HepG2 (cell line): Measurements from ENCODE around the gene GSTA5. TPM values are rescaled to one million over a fixed set of nuclear protein-coding genes. Genes with fewer than 3 reads are reported as not detected.
A peak's percentile ranks its signal among the peaks of the same experiment; 100 is the strongest.

Experiments used
- ADNP ChIP-seq: sonication (generic); formaldehyde crosslinking; IDR thresholded peaks from 2 replicates; pipeline ENCODE4 v1.4.0; 2020; ENCODE audit warnings: missing genetic modification reagents
- CHD4 ChIP-seq: fragments of 200-600 bp; sonication (generic); IDR thresholded peaks from 2 replicates; pipeline ENCODE4 v1.7.0; 2017; ENCODE audit warnings: mild to moderate bottlenecking, low read length, borderline replicate concordance
- ESRRA ChIP-seq: sonication (generic); formaldehyde crosslinking; IDR thresholded peaks from 2 replicates; pipeline ENCODE4 v1.5.1; 2020; ENCODE audit warnings: mild to moderate bottlenecking, low read depth, missing genetic modification reagents
- ETV5 ChIP-seq: IDR thresholded peaks from 2 replicates; pipeline ENCODE4 v1.6.1; 2018; ENCODE audit warnings: missing biosample characterization, missing genetic modification reagents, inconsistent platforms, borderline replicate concordance
- KAT8 ChIP-seq: IDR thresholded peaks from 2 replicates; pipeline ENCODE4 v1.6.1; 2016; ENCODE audit warnings: missing genetic modification reagents, missing compliant biosample characterization
- KLF16 ChIP-seq, 2 experiments: sonication (generic) in 1 of 2; formaldehyde crosslinking in 1 of 2; IDR thresholded peaks; 2 replicates each; pipeline versions ENCODE4 v1.6.1 to v1.8.0; 2016 to 2023; ENCODE audit warnings: missing genetic modification reagents in 2 of 2, missing compliant biosample characterization in 1 of 2
- NFE2L2 ChIP-seq: fragments of 150-350 bp; IDR thresholded peaks from 2 replicates; pipeline ENCODE4 v1.6.1; 2014; ENCODE audit warnings: low read length
- SNAI1 ChIP-seq: sonication (generic); formaldehyde crosslinking; IDR thresholded peaks from 2 replicates; pipeline ENCODE4 v1.5.0; 2020; ENCODE audit warnings: mild to moderate bottlenecking, missing genetic modification reagents, borderline replicate concordance
- ZBTB38 ChIP-seq: sonication (generic); formaldehyde crosslinking; IDR thresholded peaks from 2 replicates; pipeline ENCODE4 v1.5.1; 2020; ENCODE audit warnings: mild to moderate bottlenecking, missing genetic modification reagents
- ZNF207 ChIP-seq: fragments of 450-650 bp; IDR thresholded peaks from 2 replicates; pipeline ENCODE4 v1.6.1; 2016; ENCODE audit warnings: antibody characterized with exemption, borderline replicate concordance
- ZNF3 ChIP-seq: IDR thresholded peaks from 2 replicates; pipeline ENCODE4 v1.7.0; 2017; ENCODE audit warnings: inconsistent platforms
- ZNF430 ChIP-seq: sonication (generic); formaldehyde crosslinking; IDR thresholded peaks from 2 replicates; pipeline ENCODE4 v1.9.0; 2021; ENCODE audit warnings: mild to moderate bottlenecking, missing genetic modification reagents
- ZNF432 ChIP-seq: sonication (generic); formaldehyde crosslinking; IDR thresholded peaks from 2 replicates; pipeline ENCODE4 v1.5.0; 2020; ENCODE audit warnings: missing genetic modification reagents, mild to moderate bottlenecking, borderline replicate concordance
- ZNF510 ChIP-seq: sonication (generic); formaldehyde crosslinking; IDR thresholded peaks from 2 replicates; pipeline ENCODE4 v1.4.0; 2020; ENCODE audit warnings: low read depth, mild to moderate bottlenecking, missing genetic modification reagents
- ZNF564 ChIP-seq: sonication (generic); formaldehyde crosslinking; IDR thresholded peaks from 2 replicates; pipeline ENCODE4 v1.8.1; 2023; ENCODE audit warnings: mild to moderate bottlenecking, missing genetic modification reagents
- ZNF781 ChIP-seq: sonication (generic); formaldehyde crosslinking; IDR thresholded peaks from 2 replicates; pipeline ENCODE4 v1.5.1; 2020; ENCODE audit warnings: borderline replicate concordance, mild to moderate bottlenecking, missing genetic modification reagents; ENCODE audit errors: not compliant biosample characterization
- polyA plus RNA-seq, 8 experiments: library from polyadenylated mRNA; depleted of rRNA in 3 of 8; stranded (reverse) in 7 of 8; unstranded in 1 of 8; fragments of >200 nt; fragmentation: Illumina TruSeq in 4 of 8; extraction: Trizol in 4 of 8; gene quantifications; 2 replicates each; pipeline versions ENCODE4 v1.2.1 to v1.2.3, GENCODE V29; 2011 to 2016; ENCODE audit warnings: low read depth in 4 of 8, missing spikeins in 1 of 8, mixed read lengths in 1 of 8; ENCODE audit not compliant: insufficient read depth in 1 of 8
- total RNA-seq, 5 experiments: library from RNA; depleted of rRNA; stranded (reverse); fragments of >200 nt; fragmentation: Illumina TruSeq; extraction: Trizol; gene quantifications; 2 replicates each; pipeline ENCODE4 v1.2.3, GENCODE V29; 2016; ENCODE audit warnings: low read depth in 1 of 5
- TF ChIP-seq, protein P1 (sequence below): sonication (generic); formaldehyde crosslinking; conservative IDR thresholded peaks from 2 replicates; pipeline ENCODE4 v1.8.1; 2023; ENCODE audit warnings: missing genetic modification reagents
- TF ChIP-seq, protein P2 (sequence below): sonication (generic); formaldehyde crosslinking; IDR thresholded peaks from 2 replicates; pipeline ENCODE4 v1.4.0; 2020; ENCODE audit warnings: missing genetic modification reagents, borderline replicate concordance
- TF ChIP-seq, protein P3 (sequence below): sonication (generic); formaldehyde crosslinking; IDR thresholded peaks from 2 replicates; pipeline ENCODE4 v1.5.0; 2020; ENCODE audit warnings: missing genetic modification reagents
- TF ChIP-seq, protein P4 (sequence below): sonication (generic); formaldehyde crosslinking; IDR thresholded peaks from 2 replicates; pipeline ENCODE4 v1.4.0; 2020; ENCODE audit warnings: missing genetic modification reagents

Gene GSTA5
- total and polyA plus RNA-seq, 2 of the 13 experiments (the other 11 are each of a cell fraction or from before 2014, with no cell fraction given): not detected

DNA sequence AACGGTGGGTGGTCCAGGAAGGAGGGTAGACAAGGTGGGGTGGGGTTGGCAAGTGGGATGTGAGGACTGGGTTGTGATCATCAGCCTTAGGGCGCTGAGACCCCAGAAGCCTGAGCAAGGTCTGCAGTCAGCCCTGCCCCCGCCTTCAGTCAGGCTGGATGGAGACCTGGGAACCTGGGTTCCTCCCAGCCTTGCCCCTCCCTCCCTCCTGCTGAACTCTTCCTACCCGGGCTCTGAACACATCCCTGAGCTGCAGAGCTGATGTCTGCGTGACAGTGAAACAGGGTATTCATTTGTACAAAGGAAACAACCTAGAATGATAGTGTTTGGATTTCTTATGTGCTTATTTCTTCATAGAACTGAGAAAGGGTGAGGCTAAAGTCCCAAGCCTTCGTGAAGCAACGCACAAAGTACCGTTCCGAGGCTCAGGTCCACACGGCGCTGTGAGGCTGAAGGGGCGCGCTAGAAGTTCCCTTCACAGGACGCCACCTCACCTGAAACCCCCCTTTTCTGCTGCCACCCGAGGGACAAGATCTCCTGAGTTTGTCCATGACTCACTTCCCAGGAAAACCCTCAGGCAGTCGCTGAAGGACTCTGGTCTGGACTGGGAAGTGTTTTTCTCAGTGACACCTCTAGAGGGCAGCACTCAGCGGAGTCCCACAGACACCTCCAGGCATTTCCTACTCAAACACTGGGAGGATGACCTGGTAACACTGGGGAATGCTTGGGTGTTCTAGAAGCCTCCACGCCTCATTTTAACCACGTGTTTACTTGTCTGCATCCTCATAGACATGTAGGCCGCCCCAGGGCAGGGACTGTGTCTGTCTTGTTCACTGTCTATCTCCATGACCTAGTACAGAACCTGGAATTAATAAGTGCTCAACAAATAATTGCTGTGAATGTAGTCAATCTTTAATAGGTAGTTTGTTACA, 1.2 kb downstream of the GSTA5 start (continued):
- TF ChIP-seq SNAI1 (CRISPR knock-in tag) (no peak), CHD4 (no peak), ZNF3 (CRISPR knock-in tag) (no peak), ZBTB38 (CRISPR knock-in tag) (no peak), ZNF430 (CRISPR knock-in tag) (no peak), ZNF564 (CRISPR knock-in tag) (no peak), ZNF510 (CRISPR knock-in tag) (no peak), ZNF207 (no peak), KLF16 (CRISPR knock-in tag; IDR thresholded peaks at IDR 0.05) (peak in 1 of 2 experiments; percentile 61; a peak in 1 of 4 replicates), ETV5 (CRISPR knock-in tag) (peak; percentile 17; the same call in 1 of the 2 replicates), KAT8 (CRISPR knock-in tag) (0 out of 2 replicates have a peak, but pooled peaks have one; percentile 58), ADNP (CRISPR knock-in tag) (no peak), NFE2L2 (no peak), ZNF781 (CRISPR knock-in tag) (no peak), ZNF432 (no peak), ESRRA (CRISPR knock-in tag) (no peak)
- TF ChIP-seq, protein P1, sequence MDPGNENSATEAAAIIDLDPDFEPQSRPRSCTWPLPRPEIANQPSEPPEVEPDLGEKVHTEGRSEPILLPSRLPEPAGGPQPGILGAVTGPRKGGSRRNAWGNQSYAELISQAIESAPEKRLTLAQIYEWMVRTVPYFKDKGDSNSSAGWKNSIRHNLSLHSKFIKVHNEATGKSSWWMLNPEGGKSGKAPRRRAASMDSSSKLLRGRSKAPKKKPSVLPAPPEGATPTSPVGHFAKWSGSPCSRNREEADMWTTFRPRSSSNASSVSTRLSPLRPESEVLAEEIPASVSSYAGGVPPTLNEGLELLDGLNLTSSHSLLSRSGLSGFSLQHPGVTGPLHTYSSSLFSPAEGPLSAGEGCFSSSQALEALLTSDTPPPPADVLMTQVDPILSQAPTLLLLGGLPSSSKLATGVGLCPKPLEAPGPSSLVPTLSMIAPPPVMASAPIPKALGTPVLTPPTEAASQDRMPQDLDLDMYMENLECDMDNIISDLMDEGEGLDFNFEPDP (CRISPR knock-in tag): no peak
- TF ChIP-seq, protein P2, sequence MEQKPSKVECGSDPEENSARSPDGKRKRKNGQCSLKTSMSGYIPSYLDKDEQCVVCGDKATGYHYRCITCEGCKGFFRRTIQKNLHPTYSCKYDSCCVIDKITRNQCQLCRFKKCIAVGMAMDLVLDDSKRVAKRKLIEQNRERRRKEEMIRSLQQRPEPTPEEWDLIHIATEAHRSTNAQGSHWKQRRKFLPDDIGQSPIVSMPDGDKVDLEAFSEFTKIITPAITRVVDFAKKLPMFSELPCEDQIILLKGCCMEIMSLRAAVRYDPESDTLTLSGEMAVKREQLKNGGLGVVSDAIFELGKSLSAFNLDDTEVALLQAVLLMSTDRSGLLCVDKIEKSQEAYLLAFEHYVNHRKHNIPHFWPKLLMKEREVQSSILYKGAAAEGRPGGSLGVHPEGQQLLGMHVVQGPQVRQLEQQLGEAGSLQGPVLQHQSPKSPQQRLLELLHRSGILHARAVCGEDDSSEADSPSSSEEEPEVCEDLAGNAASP (CRISPR knock-in tag): 0 out of 2 replicates have a peak, but pooled peaks have one; percentile 50
- TF ChIP-seq, protein P3, sequence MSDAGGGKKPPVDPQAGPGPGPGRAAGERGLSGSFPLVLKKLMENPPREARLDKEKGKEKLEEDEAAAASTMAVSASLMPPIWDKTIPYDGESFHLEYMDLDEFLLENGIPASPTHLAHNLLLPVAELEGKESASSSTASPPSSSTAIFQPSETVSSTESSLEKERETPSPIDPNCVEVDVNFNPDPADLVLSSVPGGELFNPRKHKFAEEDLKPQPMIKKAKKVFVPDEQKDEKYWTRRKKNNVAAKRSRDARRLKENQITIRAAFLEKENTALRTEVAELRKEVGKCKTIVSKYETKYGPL: no peak
- TF ChIP-seq, protein P4, sequence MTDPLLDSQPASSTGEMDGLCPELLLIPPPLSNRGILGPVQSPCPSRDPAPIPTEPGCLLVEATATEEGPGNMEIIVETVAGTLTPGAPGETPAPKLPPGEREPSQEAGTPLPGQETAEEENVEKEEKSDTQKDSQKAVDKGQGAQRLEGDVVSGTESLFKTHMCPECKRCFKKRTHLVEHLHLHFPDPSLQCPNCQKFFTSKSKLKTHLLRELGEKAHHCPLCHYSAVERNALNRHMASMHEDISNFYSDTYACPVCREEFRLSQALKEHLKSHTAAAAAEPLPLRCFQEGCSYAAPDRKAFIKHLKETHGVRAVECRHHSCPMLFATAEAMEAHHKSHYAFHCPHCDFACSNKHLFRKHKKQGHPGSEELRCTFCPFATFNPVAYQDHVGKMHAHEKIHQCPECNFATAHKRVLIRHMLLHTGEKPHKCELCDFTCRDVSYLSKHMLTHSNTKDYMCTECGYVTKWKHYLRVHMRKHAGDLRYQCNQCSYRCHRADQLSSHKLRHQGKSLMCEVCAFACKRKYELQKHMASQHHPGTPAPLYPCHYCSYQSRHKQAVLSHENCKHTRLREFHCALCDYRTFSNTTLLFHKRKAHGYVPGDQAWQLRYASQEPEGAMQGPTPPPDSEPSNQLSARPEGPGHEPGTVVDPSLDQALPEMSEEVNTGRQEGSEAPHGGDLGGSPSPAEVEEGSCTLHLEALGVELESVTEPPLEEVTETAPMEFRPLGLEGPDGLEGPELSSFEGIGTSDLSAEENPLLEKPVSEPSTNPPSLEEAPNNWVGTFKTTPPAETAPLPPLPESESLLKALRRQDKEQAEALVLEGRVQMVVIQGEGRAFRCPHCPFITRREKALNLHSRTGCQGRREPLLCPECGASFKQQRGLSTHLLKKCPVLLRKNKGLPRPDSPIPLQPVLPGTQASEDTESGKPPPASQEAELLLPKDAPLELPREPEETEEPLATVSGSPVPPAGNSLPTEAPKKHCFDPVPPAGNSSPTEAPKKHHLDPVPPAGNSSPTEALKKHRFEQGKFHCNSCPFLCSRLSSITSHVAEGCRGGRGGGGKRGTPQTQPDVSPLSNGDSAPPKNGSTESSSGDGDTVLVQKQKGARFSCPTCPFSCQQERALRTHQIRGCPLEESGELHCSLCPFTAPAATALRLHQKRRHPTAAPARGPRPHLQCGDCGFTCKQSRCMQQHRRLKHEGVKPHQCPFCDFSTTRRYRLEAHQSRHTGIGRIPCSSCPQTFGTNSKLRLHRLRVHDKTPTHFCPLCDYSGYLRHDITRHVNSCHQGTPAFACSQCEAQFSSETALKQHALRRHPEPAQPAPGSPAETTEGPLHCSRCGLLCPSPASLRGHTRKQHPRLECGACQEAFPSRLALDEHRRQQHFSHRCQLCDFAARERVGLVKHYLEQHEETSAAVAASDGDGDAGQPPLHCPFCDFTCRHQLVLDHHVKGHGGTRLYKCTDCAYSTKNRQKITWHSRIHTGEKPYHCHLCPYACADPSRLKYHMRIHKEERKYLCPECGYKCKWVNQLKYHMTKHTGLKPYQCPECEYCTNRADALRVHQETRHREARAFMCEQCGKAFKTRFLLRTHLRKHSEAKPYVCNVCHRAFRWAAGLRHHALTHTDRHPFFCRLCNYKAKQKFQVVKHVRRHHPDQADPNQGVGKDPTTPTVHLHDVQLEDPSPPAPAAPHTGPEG (CRISPR knock-in tag): no peak
